Endothelial cell of umbilical vein (primary cell): ENCODE results near the gene SIGLEC6. TPM values are rescaled to one million over a fixed set of nuclear protein-coding genes. Genes with fewer than 3 reads are reported as not detected.

Experiments
- BruUV-seq: library from RNA; stranded (reverse); fragments of 400-500 nt; replicated peaks from 2 replicates; lab custom pipeline; 2021; lab: Mats Ljungman, UMichigan
- CTCF ChIA-PET: fragments of 300-600, 350-600 bp; sonication (Branson Sonifier 250); formaldehyde crosslinking; loops from one replicate; lab custom pipeline; 2021; ENCODE audit warnings: antibody characterized with exemption, inconsistent platforms; lab: Charles Lee
- POLR2A ChIA-PET: fragments of 300-600, 350-600 bp; sonication (Branson Sonifier 250); formaldehyde crosslinking; loops from one replicate; lab custom pipeline; 2021; ENCODE audit warnings: antibody characterized with exemption, inconsistent platforms; lab: Charles Lee
- DNase-seq: peaks from one replicate; pipeline ENCODE4 v3.0.0-alpha.2; 2011; ENCODE audit warnings: low read depth, low spot score
- FAIRE-seq: peaks from 2 replicates; lab custom pipeline; 2011; peaks lifted over from hg19 to GRCh38; lab: Jason Lieb, UNC
- H2AFZ ChIP-seq: 2 replicates; pipeline ENCODE4 v1.6.0; 2012; ENCODE audit warnings: low read depth, low read length, control low read depth, inconsistent platforms
- H3K27ac ChIP-seq: 2 replicates; pipeline ENCODE4 v1.5.1; 2011; ENCODE audit warnings: low read depth, mild to moderate bottlenecking, control low read depth, low read length, moderate library complexity; ENCODE audit not compliant: insufficient read depth
- H3K27me3 ChIP-seq, 2 experiments: 2 replicates each; pipeline versions ENCODE4 v1.6.0 to v1.6.1; 2011; ENCODE audit warnings: low read length in 2 of 2, mixed read lengths in 1 of 2; ENCODE audit not compliant: control insufficient read depth in 2 of 2, insufficient read depth in 2 of 2
- H3K36me3 ChIP-seq, 2 experiments: 2 replicates in 1 of 2; 3 replicates in 1 of 2; pipeline ENCODE4 v1.5.1; 2011; ENCODE audit warnings: low read length in 2 of 2, mild to moderate bottlenecking in 1 of 2, moderate library complexity in 1 of 2; ENCODE audit not compliant: control insufficient read depth in 2 of 2, insufficient read depth in 2 of 2; ENCODE audit errors: extremely low read depth in 1 of 2
- H3K4me1 ChIP-seq: 3 replicates; pipeline ENCODE4 v1.5.1; 2011; ENCODE audit warnings: mild to moderate bottlenecking, low read length; ENCODE audit not compliant: control insufficient read depth, insufficient read depth; ENCODE audit errors: extremely low read depth
- H3K4me2 ChIP-seq: 2 replicates; pipeline ENCODE4 v1.6.1; 2011; ENCODE audit warnings: low read length, control low read depth, mixed read lengths; ENCODE audit not compliant: insufficient read depth
- H3K4me3 ChIP-seq, 3 experiments: fragments of 200-600 bp in 1 of 3; sonication (generic), shearing (Covaris generic) in 1 of 3; replicated peaks in 1 of 3; 2 replicates each; pipeline ENCODE4 v1.5.1; 2011 to 2016; ENCODE audit warnings: control low read depth in 3 of 3, low read length in 3 of 3, mild to moderate bottlenecking in 2 of 3, inconsistent platforms in 1 of 3, low read depth in 1 of 3, moderate library complexity in 1 of 3; ENCODE audit not compliant: insufficient read depth in 1 of 3
- H3K79me2 ChIP-seq: 2 replicates; pipeline ENCODE4 v1.6.0; 2012; ENCODE audit warnings: low read length, inconsistent platforms; ENCODE audit not compliant: control insufficient read depth, insufficient read depth
- H3K9ac ChIP-seq: replicated peaks from 2 replicates; pipeline ENCODE3; 2011; ENCODE audit warnings: low read length, control low read depth; ENCODE audit not compliant: insufficient read depth; ENCODE audit errors: extremely low read depth
- H3K9me1 ChIP-seq: replicated peaks from 3 replicates; pipeline ENCODE4 v1.6.0; 2011; ENCODE audit warnings: mild to moderate bottlenecking, low read length; ENCODE audit not compliant: control insufficient read depth, insufficient read depth; ENCODE audit errors: extremely low read depth
- H3K9me3 ChIP-seq: replicated peaks from 2 replicates; pipeline ENCODE4 v1.5.1; 2012; ENCODE audit warnings: low read length, inconsistent platforms; ENCODE audit not compliant: control insufficient read depth, insufficient read depth
- H4K20me1 ChIP-seq: replicated peaks from 2 replicates; pipeline ENCODE3; 2011; ENCODE audit warnings: mild to moderate bottlenecking, low read length; ENCODE audit not compliant: control insufficient read depth, insufficient read depth; ENCODE audit errors: extremely low read depth
- EZH2 ChIP-seq: IDR thresholded peaks from 2 replicates; pipeline ENCODE4 v1.6.1; 2012; ENCODE audit warnings: borderline replicate concordance, low read depth, mild to moderate bottlenecking, moderate library complexity, low read length, inconsistent platforms; ENCODE audit not compliant: severe bottlenecking
- POLR2A ChIP-seq: IDR thresholded peaks from 2 replicates; pipeline ENCODE4 v1.6.1; 2012; ENCODE audit warnings: low read depth, mild to moderate bottlenecking, control low read depth, low read length
- dilution Hi-C: fragments of 300-500 bp; cut with MboI; formaldehyde crosslinking; loops from one replicate; pipeline ENCODE4 v1.15.0; 2019; ENCODE audit warnings: low sequenced_read_pairs; ENCODE audit not compliant: extremely low pct_ligation_motif_present
- intact Hi-C: fragments of 100-400 bp; cut with micrococcal nuclease; formaldehyde crosslinking; loops from one replicate; pipeline ENCODE4 v1.10.0; 2022
- polyA plus RNA-seq, 4 experiments: library from polyadenylated mRNA; depleted of rRNA in 3 of 4; stranded (reverse) in 3 of 4; unstranded in 1 of 4; fragments of >200 nt; gene quantifications; 2 replicates each; pipeline versions ENCODE4 v1.2.1 to v1.2.3, GENCODE V29; 2011 to 2012; ENCODE audit warnings: missing spikeins in 1 of 4
- total RNA-seq: library from RNA; stranded (reverse); gene quantifications from 2 replicates; pipeline ENCODE4 v1.2.3, GENCODE V29; 2021
- TF ChIP-seq, protein P1 (sequence below), 2 donors: IDR thresholded peaks; 1 replicate in 1 of 2; 2 replicates in 1 of 2; pipeline ENCODE4 v1.5.1; 2011; ENCODE audit warnings: low read length in 2 of 2, mild to moderate bottlenecking in 2 of 2, moderate library complexity in 2 of 2, control low read depth in 1 of 2, inconsistent platforms in 1 of 2, low read depth in 1 of 2; ENCODE audit not compliant: insufficient read depth in 1 of 2; ENCODE audit errors: extremely low read depth in 1 of 2

The SIGLEC6 gene
- total and polyA plus RNA-seq, 2 donors (not counting 3 experiments of a cell fraction or from before 2014, with no cell fraction given) = not detected

GRCh38 chr19:51520728-51521127 is 10.7 kb downstream of the SIGLEC6 start:
- POLR2A ChIA-PET = no interaction called here
- intact Hi-C loops = no loop called here
- Histone ChIP-seq H3K4me1 (no peaks in the 10 kb centered on the region), H3K4me3 (no peak overlapping the region), H3K9ac (no peak overlapping the region), H3K9me3 (no peaks in the 10 kb centered on the region), H3K36me3 (no peaks in the 10 kb centered on the region), H2AFZ (no peak overlapping the region), H3K79me2 (no peaks in the 10 kb centered on the region), H3K9me1 (no peaks in the 10 kb centered on the region), H4K20me1 (no peaks in the 10 kb centered on the region), H3K27me3 (peaks cover 0 to 2% of the 10 kb centered on the region in 2 experiments), H3K27ac (no peak overlapping the region), H3K4me2 (no peak overlapping the region)
- FAIRE-seq = no peak
- dilution Hi-C loops = no loop called here
- no peak for TF ChIP-seq EZH2
- BruUV-seq = no TSS peak
- DNase-seq = no peak
- CTCF ChIA-PET = no interaction called here

DNA sequence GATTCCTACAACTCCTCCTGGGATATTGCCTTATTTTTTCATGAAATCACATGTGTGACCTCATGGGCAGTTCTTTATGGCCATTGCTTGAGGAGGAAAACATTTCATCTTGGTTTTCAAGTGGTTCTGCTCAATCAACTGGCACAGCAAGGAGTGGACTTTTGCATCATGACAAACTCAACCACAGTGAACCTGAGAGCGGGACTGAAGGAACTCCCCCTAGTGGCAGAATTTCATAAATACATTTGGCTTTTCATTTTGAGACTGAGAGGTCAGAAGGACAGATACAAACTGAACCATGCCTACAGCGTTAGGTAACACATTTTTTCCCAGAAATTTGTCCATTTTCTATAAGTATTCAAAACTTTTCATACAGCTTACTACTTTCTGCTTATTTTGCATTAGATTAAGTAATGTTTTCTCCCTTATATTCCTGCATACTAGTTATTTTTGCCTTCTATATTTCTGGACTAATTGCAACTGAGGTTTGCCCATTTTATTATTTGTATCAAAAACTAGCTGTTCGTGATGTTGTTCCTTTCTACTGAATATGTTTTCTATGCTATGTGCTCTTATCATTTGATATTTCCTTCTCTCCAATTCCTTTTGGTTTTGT is 16.5 kb downstream of the SIGLEC6 start:
- FAIRE-seq (peak; percentile 69), DNase-seq (peak; percentile 55)
- H3K79me2 ChIP-seq = no peaks in the 10 kb centered on the region
- no peak overlapping the region for H3K4me2 ChIP-seq
- dilution Hi-C loops (no loop called here), intact Hi-C loops (loop anchor here (1.0 kb wide), 2 partner anchors 31 to 42 kb away; no protein-coding TSS in a partner anchor)
- POLR2A ChIA-PET = interaction anchor here (0.6 kb wide), 1 partner anchor 64 kb away, joined by 4 read pairs; no protein-coding TSS in a partner anchor
- H3K4me3 ChIP-seq = no peak overlapping the region
- H3K36me3 ChIP-seq = no peaks in the 10 kb centered on the region
- H3K9me3 ChIP-seq = no peaks in the 10 kb centered on the region
- H3K27me3 ChIP-seq = peaks cover 0 to 4% of the 10 kb centered on the region in 2 experiments
- no peak overlapping the region for H3K27ac ChIP-seq
- H2AFZ ChIP-seq = no peak overlapping the region
- no TSS peak for BruUV-seq
- H4K20me1 ChIP-seq = no peaks in the 10 kb centered on the region
- TF ChIP-seq POLR2A = no peak
- TF ChIP-seq, protein P1, sequence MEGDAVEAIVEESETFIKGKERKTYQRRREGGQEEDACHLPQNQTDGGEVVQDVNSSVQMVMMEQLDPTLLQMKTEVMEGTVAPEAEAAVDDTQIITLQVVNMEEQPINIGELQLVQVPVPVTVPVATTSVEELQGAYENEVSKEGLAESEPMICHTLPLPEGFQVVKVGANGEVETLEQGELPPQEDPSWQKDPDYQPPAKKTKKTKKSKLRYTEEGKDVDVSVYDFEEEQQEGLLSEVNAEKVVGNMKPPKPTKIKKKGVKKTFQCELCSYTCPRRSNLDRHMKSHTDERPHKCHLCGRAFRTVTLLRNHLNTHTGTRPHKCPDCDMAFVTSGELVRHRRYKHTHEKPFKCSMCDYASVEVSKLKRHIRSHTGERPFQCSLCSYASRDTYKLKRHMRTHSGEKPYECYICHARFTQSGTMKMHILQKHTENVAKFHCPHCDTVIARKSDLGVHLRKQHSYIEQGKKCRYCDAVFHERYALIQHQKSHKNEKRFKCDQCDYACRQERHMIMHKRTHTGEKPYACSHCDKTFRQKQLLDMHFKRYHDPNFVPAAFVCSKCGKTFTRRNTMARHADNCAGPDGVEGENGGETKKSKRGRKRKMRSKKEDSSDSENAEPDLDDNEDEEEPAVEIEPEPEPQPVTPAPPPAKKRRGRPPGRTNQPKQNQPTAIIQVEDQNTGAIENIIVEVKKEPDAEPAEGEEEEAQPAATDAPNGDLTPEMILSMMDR (IDR thresholded peaks at IDR 0.05; ENCODE audit: extremely low read depth in 1 of 2, insufficient read depth in 1 of 2, low read depth in 1 of 2, low read length in 2 of 2) = peak; percentile 65 to 69
- CTCF ChIA-PET = interaction anchor here (0.6 to 3.3 kb wide), 13 partner anchors 9 to 175 kb away, joined by 3 to 19 read pairs (median 4); no protein-coding TSS in a partner anchor
- no peaks in the 10 kb centered on the region for H3K9me1 ChIP-seq
- no peak overlapping the region for H3K9ac ChIP-seq
- no peaks in the 10 kb centered on the region for H3K4me1 ChIP-seq
